Smooth muscle cell (in vitro differentiated cells): ENCODE results near the gene POU2F3. TPM values are rescaled to one million over a fixed set of nuclear protein-coding genes. Genes with fewer than 3 reads are reported as not detected.
A peak's percentile ranks its signal among the peaks of the same experiment; 100 is the strongest.

Source experiments
- DNase-seq: peaks from one replicate; lab custom pipeline; 2025; ENCODE audit not compliant: unreplicated experiment; lab: John Stamatoyannopoulos, UW
- H2AFZ ChIP-seq: fragments of 200-600 bp; sonication (generic); 2 replicates; pipeline ENCODE4 v1.6.0; 2016; ENCODE audit warnings: antibody characterized with exemption, low read depth, mild to moderate bottlenecking
- H3F3A ChIP-seq: fragments of 200-600 bp; sonication (generic); 2 replicates; pipeline ENCODE4 v1.6.0; 2017; ENCODE audit warnings: antibody characterized with exemption, low read depth
- H3K27ac ChIP-seq: fragments of 200-600 bp; sonication (generic); 2 replicates; pipeline ENCODE4 v1.5.1; 2016; ENCODE audit warnings: low read depth, mild to moderate bottlenecking
- H3K27me3 ChIP-seq: fragments of 200-600 bp; sonication (generic); 2 replicates; pipeline ENCODE4 v1.6.1; 2016; ENCODE audit warnings: low read depth, mild to moderate bottlenecking
- H3K36me3 ChIP-seq: fragments of 200-600 bp; sonication (generic); 2 replicates; pipeline ENCODE4 v1.5.1; 2016; ENCODE audit warnings: low read depth
- H3K4me1 ChIP-seq: fragments of 200-600 bp; sonication (generic); 2 replicates; pipeline ENCODE4 v1.5.1; 2016; ENCODE audit warnings: low read depth
- H3K4me2 ChIP-seq: fragments of 200-600 bp; sonication (generic); 2 replicates; pipeline ENCODE4 v1.6.0; 2016; ENCODE audit warnings: mild to moderate bottlenecking
- H3K4me3 ChIP-seq: fragments of 200-600 bp; sonication (generic); 2 replicates; pipeline ENCODE4 v1.5.1; 2016; ENCODE audit warnings: mild to moderate bottlenecking
- H3K79me2 ChIP-seq: fragments of 200-600 bp; sonication (generic); 2 replicates; pipeline ENCODE4 v1.6.0; 2016; ENCODE audit warnings: low read depth, mild to moderate bottlenecking
- H3K9ac ChIP-seq: fragments of 200-600 bp; sonication (generic); 2 replicates; pipeline ENCODE4 v1.6.0; 2016; ENCODE audit warnings: low read depth
- H3K9me3 ChIP-seq: fragments of 200-600 bp; sonication (generic); replicated peaks from 2 replicates; pipeline ENCODE4 v1.5.1; 2016; ENCODE audit warnings: low read depth
- H4K20me1 ChIP-seq: fragments of 200-600 bp; sonication (generic); 2 replicates; pipeline ENCODE4 v1.6.0; 2016; ENCODE audit warnings: low read depth
- CTCF ChIP-seq: fragments of 200-600 bp; sonication (generic); IDR thresholded peaks from 2 replicates; pipeline ENCODE4 v1.5.1; 2017; ENCODE audit warnings: borderline replicate concordance, mild to moderate bottlenecking, antibody characterized with exemption; ENCODE audit not compliant: insufficient read depth, poor library complexity, severe bottlenecking
- WGBS: methylation state at CpG from one replicate; pipeline ENCODE4 v1.1.7; 2016; ENCODE audit warnings: low lambda C conversion rate; 5-methylcytosine and 5-hydroxymethylcytosine counted together
- polyA plus RNA-seq: library from polyadenylated mRNA; unstranded; fragments of >200 nt; fragmentation: Nextera tagmentation; extraction: Ambion mirVana; gene quantifications from 2 replicates; pipeline ENCODE4 v1.2.1, GENCODE V29; 2016
- total RNA-seq: library from RNA; depleted of rRNA; stranded (reverse); fragments of >200 nt; gene quantifications from 2 replicates; pipeline ENCODE4 v1.2.3, GENCODE V29; 2014

POU2F3 gene
- total and polyA plus RNA-seq, 2 experiments from 2014 or later = 2.8 TPM; not detected in 1

- H2AFZ ChIP-seq = no peak overlapping the region
- peaks cover 67% of the 10 kb centered on the region for H4K20me1 ChIP-seq
- H3F3A ChIP-seq = no peaks in the 10 kb centered on the region
- H3K79me2 ChIP-seq = peaks cover 70% of the 10 kb centered on the region
- H3K27me3 ChIP-seq = no peaks in the 10 kb centered on the region
- no peak for TF ChIP-seq CTCF
- no peak for DNase-seq
- no peak overlapping the region for H3K9ac ChIP-seq
- H3K4me2 ChIP-seq = no peak overlapping the region
- H3K9me3 ChIP-seq = no peaks in the 10 kb centered on the region
- peaks cover 22% of the 10 kb centered on the region for H3K4me1 ChIP-seq
- H3K4me3 ChIP-seq = no peak overlapping the region
- WGBS = 93% methylated on average over 7 of the region's 7 CpGs
- no peaks in the 10 kb centered on the region for H3K36me3 ChIP-seq
- H3K27ac ChIP-seq = no peak overlapping the region
Observed at GRCh38 chr11:120214581-120214980, 25.4 kb upstream of the POU2F3 start.

GRCh38 chr11:120215634-120216033, 24.3 kb upstream of the POU2F3 start:
- Histone ChIP-seq H2AFZ (no peak overlapping the region), H3K4me3 (no peak overlapping the region), H3K27me3 (no peaks in the 10 kb centered on the region), H4K20me1 (peaks cover 77% of the 10 kb centered on the region), H3K79me2 (peaks cover 79% of the 10 kb centered on the region), H3F3A (no peaks in the 10 kb centered on the region), H3K4me1 (peaks cover 20% of the 10 kb centered on the region), H3K27ac (no peak overlapping the region), H3K9ac (no peak overlapping the region), H3K4me2 (peak overlapping the region; percentile 34), H3K9me3 (no peaks in the 10 kb centered on the region), H3K36me3 (no peaks in the 10 kb centered on the region)
- WGBS = 25% methylated on average over 5 of the region's 5 CpGs
- TF ChIP-seq CTCF = no peak
- DNase-seq = no peak

GRCh38 chr11:120216426-120217102, 23.4 kb upstream of the POU2F3 start:
- no peak for DNase-seq
- Histone ChIP-seq H3K36me3 (no peaks in the 10 kb centered on the region), H3K4me3 (no peak overlapping the region), H3F3A (no peaks in the 10 kb centered on the region), H2AFZ (no peak overlapping the region), H3K9me3 (no peaks in the 10 kb centered on the region), H3K27me3 (no peaks in the 10 kb centered on the region), H3K27ac (no peak overlapping the region), H3K9ac (no peak overlapping the region), H3K4me1 (peaks cover 20% of the 10 kb centered on the region), H4K20me1 (peaks cover 87% of the 10 kb centered on the region), H3K79me2 (peaks cover 80% of the 10 kb centered on the region), H3K4me2 (no peak overlapping the region)
- TF ChIP-seq CTCF = no peak
- 75% methylated on average over 8 of the region's 8 CpGs for WGBS

- Histone ChIP-seq H4K20me1 (peaks cover 96% of the 10 kb centered on the region), H2AFZ (no peak overlapping the region), H3K4me1 (peaks cover 20% of the 10 kb centered on the region), H3K79me2 (peaks cover 74% of the 10 kb centered on the region), H3K27me3 (no peaks in the 10 kb centered on the region), H3K9ac (no peak overlapping the region), H3K36me3 (no peaks in the 10 kb centered on the region), H3K4me2 (no peak overlapping the region), H3K9me3 (no peaks in the 10 kb centered on the region), H3K27ac (no peak overlapping the region), H3F3A (no peaks in the 10 kb centered on the region), H3K4me3 (no peak overlapping the region)
- no peak for TF ChIP-seq CTCF
- DNase-seq = no peak
- 92% methylated on average over 12 of the region's 12 CpGs for WGBS
Observed at GRCh38 chr11:120217526-120217925, 22.4 kb upstream of the POU2F3 start.
